GM18870 (cell line): ENCODE data around the gene ATP6V0A4.

Experiments
- ATAC-seq: cut with Tn5 transposase; IDR thresholded peaks from one replicate; pipeline ENCODE4 v1.9.1; 2021; ENCODE audit warnings: moderate library complexity; ENCODE audit not compliant: unreplicated experiment

ATP6V0A4 gene

DNA sequence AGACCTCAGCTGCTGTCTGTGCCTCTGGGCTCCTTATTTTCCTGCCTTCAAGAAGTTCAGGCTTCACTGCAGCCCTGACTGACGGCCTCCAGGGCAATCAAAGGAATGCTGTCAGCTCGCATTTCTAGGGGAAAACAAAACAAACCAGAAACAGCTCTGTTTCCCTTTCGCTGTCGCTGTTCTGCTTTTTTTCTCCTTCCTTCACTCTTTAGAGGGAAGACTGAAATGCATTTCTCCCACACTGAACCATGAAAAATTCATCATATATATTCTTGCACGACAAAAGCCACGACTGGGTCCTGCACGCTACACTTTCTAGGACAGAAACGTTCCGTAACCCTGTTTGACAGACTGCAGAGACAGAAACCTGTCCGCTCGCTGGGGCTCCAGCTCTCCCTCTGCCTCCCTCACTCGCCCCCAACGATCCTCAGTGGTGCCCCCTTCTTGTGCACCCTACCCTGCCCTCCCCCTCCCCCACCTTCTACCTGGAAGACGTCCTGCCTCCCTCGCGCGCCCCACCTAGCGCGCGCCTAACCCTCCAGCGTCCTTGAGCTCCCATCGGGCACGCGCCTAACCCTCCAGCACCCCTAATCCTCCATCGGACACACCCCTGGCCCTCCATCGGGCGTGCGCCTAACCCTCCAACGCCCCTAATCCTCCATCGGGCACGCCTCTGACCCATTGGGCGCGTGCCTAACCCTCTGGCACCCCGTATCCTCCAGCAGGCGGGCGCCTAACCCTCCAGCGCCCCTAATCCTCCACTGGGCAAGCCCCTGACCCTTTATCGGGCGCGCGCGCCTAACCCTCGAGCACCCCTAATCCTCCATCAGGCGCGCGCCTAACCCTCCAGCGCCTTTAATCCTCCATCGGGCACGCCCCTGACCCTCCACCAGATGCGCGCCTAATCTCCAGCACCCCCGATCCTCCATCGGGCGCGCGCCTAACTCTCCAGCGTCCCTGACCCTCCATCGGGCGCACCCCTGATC lies 134.0 kb downstream of the ATP6V0A4 start:
- no peak for ATAC-seq

DNA sequence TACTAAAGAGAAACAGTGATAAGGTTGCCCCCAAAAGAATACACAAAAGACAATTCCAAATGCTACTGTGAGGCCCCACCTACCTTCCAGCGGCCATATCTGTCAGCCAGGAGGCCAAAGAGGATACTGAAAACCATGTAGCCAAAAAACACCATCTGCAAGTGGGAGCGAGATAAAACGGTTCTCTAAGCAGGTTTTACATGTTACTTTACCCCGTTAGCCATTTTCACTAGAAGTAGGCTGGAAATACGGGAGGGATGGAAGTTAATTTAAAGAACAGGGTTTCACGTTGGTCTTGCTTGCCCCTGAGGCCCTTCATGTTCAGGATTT lies 135.0 kb downstream of the ATP6V0A4 start:
- no peak for ATAC-seq

DNA sequence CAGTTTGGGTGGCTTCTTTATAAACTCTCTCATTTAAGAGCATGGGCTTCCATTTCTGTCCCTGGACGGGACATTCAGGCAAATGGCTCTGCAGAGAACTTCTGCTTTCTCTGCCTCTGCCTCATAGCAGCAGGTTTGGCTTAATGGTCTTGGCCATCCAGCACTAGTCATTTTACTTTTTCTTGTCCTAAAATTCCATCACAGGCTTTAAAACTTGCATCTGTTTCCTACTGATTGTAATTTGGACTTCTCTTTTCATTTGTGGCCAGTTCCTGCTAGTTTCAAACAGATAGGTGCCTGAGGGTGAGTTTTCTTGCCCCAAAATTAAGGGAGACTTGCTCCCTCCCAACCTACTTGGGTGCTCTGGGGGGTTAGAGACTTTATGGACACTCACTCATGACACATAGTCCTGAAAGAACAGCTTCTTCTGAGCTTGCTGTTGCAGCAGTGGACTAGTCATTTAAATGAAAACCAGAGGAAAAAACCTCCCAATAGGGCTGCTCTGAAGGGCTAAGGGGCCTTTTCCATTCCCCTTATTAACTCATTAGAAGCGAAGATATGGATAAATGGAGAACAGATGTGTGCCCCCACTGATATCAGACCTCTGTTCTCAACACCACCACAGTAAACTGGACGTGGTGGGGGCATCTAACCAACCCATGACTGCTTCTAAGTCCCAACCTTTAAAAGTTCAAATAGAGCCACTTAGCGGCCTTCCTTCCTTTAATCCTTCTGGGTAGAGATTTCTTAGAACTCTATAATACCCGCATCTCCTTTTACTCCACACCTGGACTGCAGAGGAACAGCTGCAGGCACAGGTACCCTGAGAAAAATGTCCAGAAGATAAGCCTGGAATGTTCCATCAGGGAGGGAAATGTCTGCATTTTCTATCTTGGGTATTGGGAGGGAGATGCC lies 135.7 kb downstream of the ATP6V0A4 start:
- no peak for ATAC-seq

DNA sequence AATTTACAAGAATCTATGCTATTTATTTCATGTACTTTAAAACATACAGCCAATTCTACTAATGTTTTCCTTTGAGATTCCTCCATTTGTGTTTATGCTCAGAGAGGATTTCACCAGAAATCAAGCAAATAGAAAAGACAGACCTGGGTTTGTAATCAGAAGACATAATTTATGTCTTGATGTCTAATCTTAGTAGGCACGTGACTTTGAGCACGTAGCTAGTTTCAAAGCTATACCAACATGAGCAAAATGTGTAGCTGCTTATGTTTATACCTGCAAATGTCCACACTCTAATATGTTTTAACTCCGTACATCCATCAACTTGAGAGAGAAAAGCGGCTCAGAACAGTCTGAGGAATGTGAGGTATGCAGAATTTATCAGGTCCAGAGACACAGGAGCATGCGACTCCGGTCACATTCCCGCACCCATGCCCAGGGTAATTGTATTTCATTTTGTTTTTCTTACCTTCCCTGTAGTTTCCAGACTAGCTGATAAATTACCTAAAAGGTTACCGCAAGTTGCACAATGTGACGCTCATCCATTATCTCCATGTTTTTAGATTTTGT lies 136.8 kb downstream of the ATP6V0A4 start:
- ATAC-seq, result no peak

DNA sequence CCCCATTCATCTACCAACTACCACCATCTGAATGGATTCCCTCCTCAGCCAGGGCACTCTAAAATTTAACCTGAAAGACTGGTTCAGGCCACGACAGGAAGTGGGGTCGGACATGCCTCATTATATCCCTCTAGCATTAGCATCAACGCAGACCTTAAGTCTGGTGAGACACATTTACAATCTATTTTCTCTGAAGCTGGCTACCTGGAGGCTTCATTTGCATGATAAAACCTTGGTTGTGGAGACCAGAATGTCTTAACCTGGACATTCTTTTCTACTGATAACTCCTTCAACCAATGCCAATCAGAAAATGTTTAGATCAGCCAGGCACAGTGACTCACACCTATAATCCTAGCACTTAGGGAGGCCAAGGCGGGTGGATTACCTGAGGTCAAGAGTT lies 139.1 kb downstream of the ATP6V0A4 start:
- no peak for ATAC-seq

DNA sequence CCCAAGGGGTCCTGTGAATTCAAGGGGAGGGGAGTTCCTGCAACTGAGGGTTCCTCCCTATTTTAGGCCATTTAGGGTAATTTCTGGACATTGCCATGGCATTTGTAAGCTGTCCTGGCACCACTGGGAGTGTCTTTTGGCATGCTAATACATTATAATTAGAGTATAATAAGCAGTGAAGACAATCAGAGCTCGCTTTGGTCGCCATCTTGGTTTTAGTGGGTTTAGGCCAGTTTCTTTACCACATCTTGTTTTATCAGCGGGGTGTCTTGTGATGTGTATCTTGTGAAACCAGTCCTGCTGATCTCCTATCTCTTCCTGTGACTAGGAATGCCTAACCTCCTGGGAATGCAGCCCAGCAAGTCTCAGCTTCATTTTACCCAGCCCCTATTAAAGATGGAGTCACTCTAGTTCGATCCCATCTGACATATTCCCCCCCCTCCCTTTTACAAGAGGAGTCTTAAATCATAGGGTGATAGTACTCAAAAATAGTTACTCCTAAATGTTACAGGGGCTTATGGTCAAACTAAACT lies 140.1 kb downstream of the ATP6V0A4 start:
- ATAC-seq, result no peak

DNA sequence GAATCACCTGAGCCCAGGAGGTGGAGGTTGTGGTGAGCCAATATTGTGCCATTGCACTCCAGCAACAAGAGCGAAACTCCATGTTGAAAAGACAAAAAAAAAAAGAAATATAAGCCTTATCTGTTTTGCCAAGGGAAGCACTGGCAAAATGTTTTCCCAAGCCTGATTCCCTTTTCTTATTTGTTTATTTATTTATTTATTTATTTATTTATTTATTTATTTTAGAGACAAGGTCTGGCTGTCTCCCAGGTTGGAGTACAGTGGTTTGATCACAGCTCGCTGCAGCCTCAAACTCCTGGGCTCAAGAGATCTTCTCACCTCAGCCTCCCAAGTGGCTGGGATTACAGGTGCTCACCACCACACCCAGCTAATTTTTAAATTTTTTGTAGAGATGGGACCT lies 141.0 kb downstream of the ATP6V0A4 start:
- ATAC-seq, result no peak
